GM12801 (cell line): Measurements from ENCODE around the gene CD1B.

Experiments
- TF ChIP-seq, protein P1 (sequence below): IDR thresholded peaks from one replicate; pipeline ENCODE4 v1.5.1; 2011; ENCODE audit warnings: control low read depth; ENCODE audit not compliant: insufficient read length; ENCODE audit errors: extremely low read depth

CD1B gene

DNA sequence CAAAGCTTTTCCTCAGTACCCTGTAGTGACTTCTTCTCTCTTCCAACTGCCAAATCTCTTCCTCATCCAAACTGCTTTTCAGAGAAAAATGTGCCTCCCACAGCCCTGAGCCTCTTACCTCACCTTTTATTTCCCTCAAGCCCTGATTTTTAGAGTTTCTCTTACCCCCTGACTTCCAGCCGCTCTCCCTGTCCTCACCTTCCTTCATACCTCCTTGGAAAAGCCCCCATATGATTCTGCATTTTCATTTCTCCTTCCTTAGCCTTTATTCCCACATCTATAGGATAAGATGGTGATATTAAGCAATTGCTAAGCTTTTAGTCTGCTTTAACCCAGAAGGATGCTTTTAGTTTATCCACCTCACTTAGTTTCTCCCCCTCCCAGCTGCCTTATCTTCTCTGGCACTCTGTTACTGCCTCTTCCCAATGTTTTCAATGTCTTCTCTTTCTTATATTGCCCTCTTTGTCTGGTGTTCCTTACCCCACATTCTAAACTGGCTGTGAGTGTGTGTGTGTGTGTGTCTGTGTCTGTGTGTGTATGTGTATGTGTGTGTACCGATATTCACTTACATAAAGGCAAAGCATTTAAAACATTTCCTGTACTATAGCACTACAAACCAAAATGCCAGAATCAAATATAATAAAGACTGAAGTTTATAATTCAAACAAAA, at the start of gene CD1B:
CD1B (minus strand) TSS at position 51 of the 670 bp plus-strand sequence. CDS start 108 bp downstream, outside the sequence.
- TF ChIP-seq, protein P1, sequence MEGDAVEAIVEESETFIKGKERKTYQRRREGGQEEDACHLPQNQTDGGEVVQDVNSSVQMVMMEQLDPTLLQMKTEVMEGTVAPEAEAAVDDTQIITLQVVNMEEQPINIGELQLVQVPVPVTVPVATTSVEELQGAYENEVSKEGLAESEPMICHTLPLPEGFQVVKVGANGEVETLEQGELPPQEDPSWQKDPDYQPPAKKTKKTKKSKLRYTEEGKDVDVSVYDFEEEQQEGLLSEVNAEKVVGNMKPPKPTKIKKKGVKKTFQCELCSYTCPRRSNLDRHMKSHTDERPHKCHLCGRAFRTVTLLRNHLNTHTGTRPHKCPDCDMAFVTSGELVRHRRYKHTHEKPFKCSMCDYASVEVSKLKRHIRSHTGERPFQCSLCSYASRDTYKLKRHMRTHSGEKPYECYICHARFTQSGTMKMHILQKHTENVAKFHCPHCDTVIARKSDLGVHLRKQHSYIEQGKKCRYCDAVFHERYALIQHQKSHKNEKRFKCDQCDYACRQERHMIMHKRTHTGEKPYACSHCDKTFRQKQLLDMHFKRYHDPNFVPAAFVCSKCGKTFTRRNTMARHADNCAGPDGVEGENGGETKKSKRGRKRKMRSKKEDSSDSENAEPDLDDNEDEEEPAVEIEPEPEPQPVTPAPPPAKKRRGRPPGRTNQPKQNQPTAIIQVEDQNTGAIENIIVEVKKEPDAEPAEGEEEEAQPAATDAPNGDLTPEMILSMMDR = no peak

DNA sequence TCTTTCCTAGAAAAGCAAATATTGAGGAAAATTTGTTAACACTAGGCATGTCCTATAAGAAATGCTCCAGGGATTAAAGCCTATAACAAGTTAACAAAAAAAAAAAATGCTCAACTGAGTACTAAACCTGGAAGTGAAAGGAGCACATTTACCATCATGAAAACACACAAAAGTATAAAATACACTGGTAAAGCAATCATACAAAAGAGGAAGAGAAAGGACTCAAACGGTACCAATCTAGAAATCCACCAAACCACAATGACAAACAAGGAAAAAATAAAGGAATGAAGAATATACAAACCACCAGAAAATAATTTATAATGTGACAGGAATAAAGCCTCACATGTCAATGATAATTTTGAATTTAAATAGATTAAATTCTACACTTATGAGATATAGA, 43.5 kb upstream of the CD1B start:
- TF ChIP-seq, protein P1 = no peak

DNA sequence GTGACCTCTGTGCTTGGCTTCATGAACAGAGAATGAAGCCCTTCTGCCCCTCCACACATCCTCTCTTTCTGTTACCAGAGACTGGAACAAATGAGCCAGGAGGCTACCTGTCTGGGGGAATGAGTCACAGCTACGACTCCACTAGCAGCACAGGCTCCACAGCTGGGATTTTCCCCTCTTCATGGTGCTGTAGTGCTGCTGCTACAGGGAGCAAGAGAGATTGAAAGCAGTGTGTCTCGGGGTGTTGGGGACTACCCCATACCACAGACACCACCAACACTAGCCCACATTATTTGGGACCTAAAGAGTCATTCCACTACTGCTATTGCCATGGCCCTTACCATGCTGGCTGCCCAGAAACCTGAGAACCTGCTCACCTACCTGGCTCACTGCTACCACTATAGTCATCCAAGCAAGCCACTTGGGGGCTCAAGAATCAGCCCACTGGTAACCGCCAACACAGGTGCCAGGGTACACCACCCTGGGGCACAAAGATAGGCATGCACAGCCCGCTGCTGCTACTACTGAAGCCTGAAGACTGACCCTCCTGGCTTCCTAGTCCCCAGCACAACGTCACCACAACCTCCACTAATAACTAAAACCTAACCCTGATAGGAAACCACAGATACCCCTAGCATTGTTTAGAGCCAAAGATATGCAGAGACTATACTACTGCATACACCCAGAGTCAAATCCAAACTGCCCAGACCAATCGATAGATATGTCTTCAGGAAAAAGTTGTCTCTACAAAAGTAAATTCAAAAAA, 40.0 kb upstream of the CD1B start:
- TF ChIP-seq, protein P1 = no peak

DNA sequence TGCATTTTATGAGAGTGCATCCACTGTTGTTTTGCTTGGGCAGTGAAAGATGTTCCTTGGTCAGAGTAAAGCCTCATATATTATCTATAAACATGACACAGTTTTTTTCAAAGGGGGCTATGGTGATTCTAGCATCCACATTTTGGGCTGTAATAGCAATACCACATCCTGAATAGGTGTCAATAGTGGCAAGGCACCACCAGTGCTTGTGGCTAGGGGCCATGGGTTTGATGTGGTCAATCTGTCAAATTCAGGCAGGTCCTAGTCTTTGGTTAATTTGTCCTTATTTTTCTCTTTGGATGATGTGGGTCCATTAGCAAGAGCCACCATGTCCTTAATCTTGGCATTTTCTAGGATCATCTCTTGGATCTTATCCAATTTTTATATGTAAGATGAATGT, 35.5 kb upstream of the CD1B start:
- TF ChIP-seq, protein P1 = no peak

DNA sequence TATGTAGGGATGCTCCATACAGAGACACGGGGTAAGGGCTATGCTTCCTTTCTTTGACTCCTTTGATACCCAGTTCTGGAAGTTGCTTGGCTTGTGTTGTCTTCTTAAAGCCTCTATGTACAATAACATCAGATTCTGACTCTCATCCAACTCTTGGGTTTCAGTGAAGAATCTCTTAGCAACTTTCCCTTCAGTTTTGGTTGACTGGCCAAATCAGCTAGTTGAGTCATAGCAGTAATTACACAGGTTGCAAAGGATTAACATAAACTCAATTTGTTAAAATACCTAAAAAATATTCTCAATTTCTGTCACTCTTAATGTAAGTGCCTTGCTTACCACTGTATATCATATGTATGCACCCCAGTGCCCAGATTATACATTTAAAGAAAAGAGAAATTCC, 31.6 kb upstream of the CD1B start:
- TF ChIP-seq, protein P1 = no peak

DNA sequence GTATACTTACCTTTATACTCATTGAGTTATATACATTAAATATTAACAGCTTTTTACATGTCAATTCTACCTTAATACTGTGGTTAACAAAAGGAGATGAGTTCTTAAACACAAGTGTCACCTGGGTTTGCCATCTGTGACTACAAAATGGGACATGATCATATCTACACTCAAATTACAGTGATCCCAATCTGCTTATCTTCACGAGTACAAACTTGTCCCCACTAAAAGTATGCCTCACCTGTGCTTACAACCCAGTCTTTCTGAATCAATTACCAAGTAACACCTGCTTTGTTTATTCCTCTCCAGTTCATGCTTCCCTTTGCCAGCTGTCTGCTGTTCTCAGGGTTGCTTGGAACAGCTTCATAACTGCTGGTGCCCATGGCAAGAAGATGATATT, 31.2 kb upstream of the CD1B start:
- TF ChIP-seq, protein P1 = no peak

DNA sequence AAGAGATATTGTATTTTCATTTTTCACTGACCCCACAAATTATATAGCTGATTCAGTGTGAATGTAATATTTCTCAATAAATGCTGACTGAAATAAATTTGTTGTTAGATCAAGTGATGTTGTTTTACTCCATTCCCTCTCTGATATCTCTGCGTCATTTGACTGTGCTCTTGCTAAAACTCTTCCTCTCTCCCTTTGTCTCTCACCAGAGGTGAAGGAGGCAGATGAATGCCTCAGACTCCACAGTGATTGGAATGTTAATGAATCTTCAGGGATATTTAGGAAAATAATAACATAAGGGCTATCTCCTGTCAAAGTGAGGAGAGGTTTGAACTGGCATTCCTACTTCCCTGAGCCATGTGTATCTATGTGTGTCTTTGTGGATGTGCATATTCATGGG, 26.1 kb upstream of the CD1B start:
- TF ChIP-seq, protein P1 = no peak
